ENCODE results near the gene NFKBIA.

- TF ChIP-seq CTCF (IDR thresholded peaks at IDR 0.05; ENCODE audit: insufficient read depth, low read depth, low read length) (no peak), EZH2 (IDR thresholded peaks at IDR 0.05; ENCODE audit: insufficient read depth, low read length) (no peak)
Measured at GRCh38 chr14:35388656-35389314, 15.8 kb downstream of the NFKBIA start.

All from astrocyte (in vitro differentiated cells and primary cell).